SK-N-SH (cell line): Measurements from ENCODE around the gene ADIG. TPM values are rescaled to one million over a fixed set of nuclear protein-coding genes. Genes with fewer than 3 reads are reported as not detected.

ENCODE experiments used
- CTCF ChIA-PET: fragments of 300-600, 350-600 bp; formaldehyde crosslinking; extraction: SDS; loops from one replicate; lab custom pipeline; 2021; lab: Yijun Ruan, JAX
- POLR2A ChIA-PET: fragments of 350-600 bp; sonication (Branson Sonifier 250); formaldehyde crosslinking; extraction: SDS; loops from one replicate; lab custom pipeline; 2020; ENCODE audit warnings: antibody characterized with exemption, inconsistent platforms; lab: Yijun Ruan, JAX
- DNase-seq: peaks from one replicate; pipeline ENCODE4 v3.0.0; 2012
- H2AFZ ChIP-seq: fragments of 200-600 bp; sonication (generic); 2 replicates; pipeline ENCODE4 v1.8.1; 2016; ENCODE audit warnings: antibody characterized with exemption, mild to moderate bottlenecking, low read depth
- H3F3A ChIP-seq: fragments of 200-600 bp; sonication (generic); replicated peaks from 2 replicates; pipeline ENCODE3; 2016; ENCODE audit warnings: antibody characterized with exemption, mild to moderate bottlenecking; ENCODE audit not compliant: insufficient read depth
- H3K27ac ChIP-seq, 2 experiments: fragments of 200-500 bp in 1 of 2; fragments of 200-600 bp in 1 of 2; sonication (Bioruptor generic) in 1 of 2; sonication (generic), shearing (Covaris generic) in 1 of 2; 2 replicates each; pipeline versions ENCODE4 v1.5.1 to v1.6.1; 2014 to 2016; ENCODE audit warnings: low read depth in 2 of 2, inconsistent platforms in 1 of 2, low read length in 1 of 2, mild to moderate bottlenecking in 1 of 2, mixed read lengths in 1 of 2
- H3K27me3 ChIP-seq: fragments of 200-600 bp; sonication (generic), shearing (Covaris generic); 2 replicates; pipeline ENCODE4 v1.6.1; 2016; ENCODE audit warnings: mixed run types; ENCODE audit not compliant: insufficient read depth
- H3K36me3 ChIP-seq, 2 experiments: fragments of 200-500 bp in 1 of 2; fragments of 200-600 bp in 1 of 2; sonication (Bioruptor generic) in 1 of 2; sonication (generic) in 1 of 2; replicated peaks in 1 of 2; 2 replicates each; pipeline versions ENCODE3 to v1.5.1; 2014 to 2016; ENCODE audit warnings: low read length in 1 of 2, mild to moderate bottlenecking in 1 of 2; ENCODE audit not compliant: insufficient read depth in 2 of 2, control insufficient read depth in 1 of 2
- H3K4me1 ChIP-seq, 2 experiments: fragments of 200-500 bp in 1 of 2; fragments of 200-600 bp in 1 of 2; sonication (Bioruptor generic) in 1 of 2; sonication (generic), shearing (Covaris generic) in 1 of 2; 2 replicates each; pipeline versions ENCODE4 v1.5.1 to v1.6.1; 2014 to 2016; ENCODE audit warnings: low read depth in 1 of 2, low read length in 1 of 2, mixed run types in 1 of 2; ENCODE audit not compliant: insufficient read depth in 2 of 2, control insufficient read depth in 1 of 2
- H3K4me2 ChIP-seq: fragments of 200-600 bp; sonication (generic), shearing (Covaris generic); 2 replicates; pipeline ENCODE4 v1.6.1; 2017; ENCODE audit warnings: mixed run types
- H3K4me3 ChIP-seq, 2 experiments: fragments of 200-500 bp in 1 of 2; fragments of 200-600 bp in 1 of 2; sonication (Bioruptor generic) in 1 of 2; sonication (generic), shearing (Covaris generic) in 1 of 2; 2 replicates each; pipeline versions ENCODE4 v1.5.1 to v1.8.1; 2014 to 2016; ENCODE audit warnings: low read depth in 2 of 2, inconsistent platforms in 1 of 2, low read length in 1 of 2, mild to moderate bottlenecking in 1 of 2, mixed read lengths in 1 of 2, moderate library complexity in 1 of 2
- H3K79me2 ChIP-seq: fragments of 200-600 bp; sonication (generic); 2 replicates; pipeline ENCODE4 v1.8.1; 2017; ENCODE audit warnings: mild to moderate bottlenecking; ENCODE audit not compliant: insufficient read depth
- H3K9ac ChIP-seq: fragments of 200-600 bp; sonication (generic); 2 replicates; pipeline ENCODE4 v1.6.1; 2017; ENCODE audit warnings: mixed run types
- H3K9me2 ChIP-seq: fragments of 200-600 bp; sonication (generic); 2 replicates; pipeline ENCODE4 v1.6.1; 2017; ENCODE audit warnings: mixed run types
- H3K9me3 ChIP-seq: fragments of 200-600 bp; sonication (generic); 2 replicates; pipeline ENCODE4 v1.6.1; 2017; ENCODE audit warnings: mixed run types, mild to moderate bottlenecking, moderate library complexity
- H4K20me1 ChIP-seq: fragments of 200-600 bp; sonication (generic); 2 replicates; pipeline ENCODE4 v1.6.1; 2017; ENCODE audit warnings: mild to moderate bottlenecking, mixed run types; ENCODE audit not compliant: insufficient read depth
- EP300 ChIP-seq, 2 experiments: IDR thresholded peaks; 2 replicates each; pipeline versions ENCODE4 v1.4.0 to v1.6.1; 2012; ENCODE audit warnings: borderline replicate concordance in 1 of 2, low read depth in 1 of 2, low read length in 1 of 2
- EZH2phosphoT487 ChIP-seq: fragments of 200-600 bp; sonication (generic); IDR thresholded peaks from 2 replicates; pipeline ENCODE4 v1.6.1; 2017; ENCODE audit warnings: low read depth, mixed run types, mild to moderate bottlenecking, antibody characterized with exemption, moderate library complexity, borderline replicate concordance
- FOXJ3 ChIP-seq: sonication (generic); formaldehyde crosslinking; IDR thresholded peaks from 2 replicates; pipeline ENCODE4 v1.5.1; 2020; ENCODE audit warnings: mild to moderate bottlenecking, missing genetic modification reagents
- FOXM1 ChIP-seq: IDR thresholded peaks from 2 replicates; pipeline ENCODE4 v1.4.0; 2012; ENCODE audit warnings: low read depth, mild to moderate bottlenecking
- MEF2A ChIP-seq: IDR thresholded peaks from 2 replicates; pipeline ENCODE4 v1.4.0; 2012; ENCODE audit warnings: low read depth, borderline replicate concordance
- MXI1 ChIP-seq: IDR thresholded peaks from 2 replicates; pipeline ENCODE4 v1.6.1; 2012; ENCODE audit warnings: mild to moderate bottlenecking, low read depth, low read length, improper control_type of control experiment
- NFIC ChIP-seq: IDR thresholded peaks from 2 replicates; pipeline ENCODE4 v1.4.0; 2012; ENCODE audit warnings: borderline replicate concordance
- POLR2AphosphoS5 ChIP-seq: IDR thresholded peaks from 2 replicates; pipeline ENCODE4 v1.6.1; 2012; ENCODE audit warnings: low read depth, low read length
- RAD21 ChIP-seq: IDR thresholded peaks from 2 replicates; pipeline ENCODE4 v1.6.1; 2012; ENCODE audit warnings: mild to moderate bottlenecking, low read length
- RXRA ChIP-seq: IDR thresholded peaks from 2 replicates; pipeline ENCODE4 v1.4.0; 2012; ENCODE audit warnings: low read depth, mild to moderate bottlenecking, borderline replicate concordance
- SMC3 ChIP-seq: IDR thresholded peaks from 2 replicates; pipeline ENCODE4 v1.6.1; 2012; ENCODE audit warnings: low read depth, low read length, improper control_type of control experiment
- TAF1 ChIP-seq: IDR thresholded peaks from 2 replicates; pipeline ENCODE4 v1.6.1; 2012; ENCODE audit warnings: low read depth, mild to moderate bottlenecking, low read length, moderate library complexity, borderline replicate concordance
- USF1 ChIP-seq: IDR thresholded peaks from 2 replicates; pipeline ENCODE4 v1.4.0; 2012; ENCODE audit warnings: low read depth, borderline replicate concordance
- USF2 ChIP-seq: fragments of 150-350 bp; IDR thresholded peaks from 2 replicates; pipeline ENCODE4 v1.6.1; 2017; ENCODE audit warnings: antibody characterized with exemption, low read length, low read depth, borderline replicate concordance
- WGBS: methylation state at CpG from one replicate; pipeline ENCODE4 v1.1.6; 2017; ENCODE audit warnings: low lambda C conversion rate; 5-methylcytosine and 5-hydroxymethylcytosine counted together
- polyA plus RNA-seq, 3 experiments: library from polyadenylated mRNA; depleted of rRNA; stranded (reverse); fragments of >200 nt; gene quantifications; 2 replicates each; pipeline ENCODE4 v1.2.3, GENCODE V29; 2012
- TF ChIP-seq, protein P1 (sequence below): fragments of 200-600 bp; sonication (generic); IDR thresholded peaks from 2 replicates; pipeline ENCODE4 v1.6.1; 2017; ENCODE audit warnings: antibody characterized with exemption, mild to moderate bottlenecking, moderate library complexity
- TF ChIP-seq, protein P2 (sequence below): IDR thresholded peaks from 2 replicates; pipeline ENCODE4 v1.4.0; 2012; ENCODE audit warnings: low read depth, borderline replicate concordance
- TF ChIP-seq, protein P3 (sequence below): IDR thresholded peaks from 2 replicates; pipeline ENCODE4; 2012

Gene ADIG
- polyA plus RNA-seq, 1 of the 3 experiments (the other 2 are of a cell fraction), result not detected

DNA sequence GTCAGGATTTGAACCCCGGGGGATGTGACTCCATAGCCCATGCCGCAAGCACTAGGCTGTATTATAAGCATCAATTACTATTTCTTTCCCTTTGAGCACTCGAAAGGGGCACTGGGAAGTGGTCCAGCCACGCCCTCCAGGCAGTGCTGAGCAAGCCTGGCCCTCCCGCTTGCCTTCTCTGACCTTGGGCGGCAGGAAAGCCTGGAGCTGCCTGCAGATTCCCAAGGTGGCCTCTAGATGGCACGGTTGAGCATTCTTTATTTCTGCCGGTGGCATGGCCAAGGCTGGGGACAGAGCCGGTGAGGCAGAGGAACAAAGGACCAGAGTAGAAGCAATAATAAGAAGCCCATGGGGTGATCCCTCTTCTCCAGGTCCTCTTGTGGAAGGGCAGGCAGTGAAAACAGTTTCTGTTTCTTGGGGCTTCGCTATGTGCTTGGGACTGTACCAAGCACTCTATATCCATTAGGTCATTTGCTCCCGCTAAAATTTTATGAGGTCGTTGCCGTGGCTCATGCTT is 52.6 kb downstream of the ADIG start:
- TF ChIP-seq, protein P1, sequence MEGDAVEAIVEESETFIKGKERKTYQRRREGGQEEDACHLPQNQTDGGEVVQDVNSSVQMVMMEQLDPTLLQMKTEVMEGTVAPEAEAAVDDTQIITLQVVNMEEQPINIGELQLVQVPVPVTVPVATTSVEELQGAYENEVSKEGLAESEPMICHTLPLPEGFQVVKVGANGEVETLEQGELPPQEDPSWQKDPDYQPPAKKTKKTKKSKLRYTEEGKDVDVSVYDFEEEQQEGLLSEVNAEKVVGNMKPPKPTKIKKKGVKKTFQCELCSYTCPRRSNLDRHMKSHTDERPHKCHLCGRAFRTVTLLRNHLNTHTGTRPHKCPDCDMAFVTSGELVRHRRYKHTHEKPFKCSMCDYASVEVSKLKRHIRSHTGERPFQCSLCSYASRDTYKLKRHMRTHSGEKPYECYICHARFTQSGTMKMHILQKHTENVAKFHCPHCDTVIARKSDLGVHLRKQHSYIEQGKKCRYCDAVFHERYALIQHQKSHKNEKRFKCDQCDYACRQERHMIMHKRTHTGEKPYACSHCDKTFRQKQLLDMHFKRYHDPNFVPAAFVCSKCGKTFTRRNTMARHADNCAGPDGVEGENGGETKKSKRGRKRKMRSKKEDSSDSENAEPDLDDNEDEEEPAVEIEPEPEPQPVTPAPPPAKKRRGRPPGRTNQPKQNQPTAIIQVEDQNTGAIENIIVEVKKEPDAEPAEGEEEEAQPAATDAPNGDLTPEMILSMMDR, result peak; percentile 78
- peak; percentile 21; the same call in 1 of the 2 replicates for TF ChIP-seq MXI1
- TF ChIP-seq SMC3, result peak; percentile 44; the same call in 1 of the 2 replicates
- TF ChIP-seq, protein P2, sequence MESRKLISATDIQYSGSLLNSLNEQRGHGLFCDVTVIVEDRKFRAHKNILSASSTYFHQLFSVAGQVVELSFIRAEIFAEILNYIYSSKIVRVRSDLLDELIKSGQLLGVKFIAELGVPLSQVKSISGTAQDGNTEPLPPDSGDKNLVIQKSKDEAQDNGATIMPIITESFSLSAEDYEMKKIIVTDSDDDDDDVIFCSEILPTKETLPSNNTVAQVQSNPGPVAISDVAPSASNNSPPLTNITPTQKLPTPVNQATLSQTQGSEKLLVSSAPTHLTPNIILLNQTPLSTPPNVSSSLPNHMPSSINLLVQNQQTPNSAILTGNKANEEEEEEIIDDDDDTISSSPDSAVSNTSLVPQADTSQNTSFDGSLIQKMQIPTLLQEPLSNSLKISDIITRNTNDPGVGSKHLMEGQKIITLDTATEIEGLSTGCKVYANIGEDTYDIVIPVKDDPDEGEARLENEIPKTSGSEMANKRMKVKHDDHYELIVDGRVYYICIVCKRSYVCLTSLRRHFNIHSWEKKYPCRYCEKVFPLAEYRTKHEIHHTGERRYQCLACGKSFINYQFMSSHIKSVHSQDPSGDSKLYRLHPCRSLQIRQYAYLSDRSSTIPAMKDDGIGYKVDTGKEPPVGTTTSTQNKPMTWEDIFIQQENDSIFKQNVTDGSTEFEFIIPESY, result no peak
- no peak for TF ChIP-seq RXRA
- TF ChIP-seq, protein P3, sequence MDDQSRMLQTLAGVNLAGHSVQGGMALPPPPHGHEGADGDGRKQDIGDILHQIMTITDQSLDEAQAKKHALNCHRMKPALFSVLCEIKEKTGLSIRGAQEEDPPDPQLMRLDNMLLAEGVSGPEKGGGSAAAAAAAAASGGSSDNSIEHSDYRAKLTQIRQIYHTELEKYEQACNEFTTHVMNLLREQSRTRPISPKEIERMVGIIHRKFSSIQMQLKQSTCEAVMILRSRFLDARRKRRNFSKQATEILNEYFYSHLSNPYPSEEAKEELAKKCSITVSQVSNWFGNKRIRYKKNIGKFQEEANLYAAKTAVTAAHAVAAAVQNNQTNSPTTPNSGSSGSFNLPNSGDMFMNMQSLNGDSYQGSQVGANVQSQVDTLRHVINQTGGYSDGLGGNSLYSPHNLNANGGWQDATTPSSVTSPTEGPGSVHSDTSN, result no peak
- no peak for TF ChIP-seq TAF1
- no peak for TF ChIP-seq FOXJ3
- peak; percentile 67 for TF ChIP-seq RAD21
- no peak for TF ChIP-seq EZH2phosphoT487
- TF ChIP-seq FOXM1, result no peak
- H3K4me1 ChIP-seq, result no peaks in the 10 kb centered on the region
- no peaks in the 10 kb centered on the region for H4K20me1 ChIP-seq
- H3K4me2 ChIP-seq, result no peak overlapping the region
- no peak overlapping the region for H2AFZ ChIP-seq
- H3K27me3 ChIP-seq, result no peaks in the 10 kb centered on the region
- H3K36me3 ChIP-seq, result no peaks in the 10 kb centered on the region
- no peaks in the 10 kb centered on the region for H3K9me2 ChIP-seq
- H3K9ac ChIP-seq, result no peak overlapping the region
- H3K27ac ChIP-seq, result no peak overlapping the region
- no peaks in the 10 kb centered on the region for H3K79me2 ChIP-seq
- no peaks in the 10 kb centered on the region for H3F3A ChIP-seq
- CTCF ChIA-PET, result interaction anchor here (0.5 to 22.0 kb wide), 19 partner anchors 9 to 262 kb away, joined by 3 to 510 read pairs (median 5); partner anchors contain the start of gene SLC32A1
- no peak overlapping the region; a peak in 1 of 4 replicates for H3K4me3 ChIP-seq
- WGBS, result 40% methylated on average over 10 of the region's 13 CpGs
- peak; percentile 86 for DNase-seq
- no peaks in the 10 kb centered on the region for H3K9me3 ChIP-seq
- POLR2A ChIA-PET, result no interaction called here

DNA sequence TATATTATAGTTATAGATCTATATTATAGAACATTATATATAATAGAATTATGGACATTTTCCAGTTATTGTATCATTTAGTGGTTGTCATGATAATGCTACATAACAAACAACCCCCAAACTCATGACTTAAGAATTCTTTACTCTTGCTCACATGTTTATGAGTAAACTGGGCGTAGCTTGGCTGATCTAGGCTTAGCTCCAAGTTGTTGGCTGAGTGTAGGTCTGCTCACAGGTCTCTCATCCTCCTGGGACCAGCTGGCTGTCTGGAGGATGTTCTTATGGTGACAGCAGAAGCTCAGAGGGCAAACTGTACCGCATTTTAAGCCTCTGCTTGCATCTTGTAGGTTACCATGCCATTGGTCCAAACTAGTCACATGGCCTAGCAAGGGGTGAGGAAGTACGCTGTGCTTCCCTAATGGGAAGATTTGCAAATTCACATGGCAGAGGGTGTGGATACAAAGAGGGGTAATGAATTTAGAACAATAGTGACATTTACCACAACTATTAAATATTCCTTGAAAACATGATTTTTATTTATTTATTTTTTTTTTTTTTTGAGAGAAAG is 54.8 kb downstream of the ADIG start:
- no peaks in the 10 kb centered on the region for H3K27me3 ChIP-seq
- no peaks in the 10 kb centered on the region for H4K20me1 ChIP-seq
- no peak overlapping the region for H3K9ac ChIP-seq
- CTCF ChIA-PET, result interaction anchor here (2.2 to 22.0 kb wide), 4 partner anchors 10 to 414 kb away, joined by 7 to 510 read pairs (median 50); partner anchors contain the start of gene SLC32A1
- WGBS, result 61% methylated on average over 3 of the region's 3 CpGs
- no peak overlapping the region for H3K4me3 ChIP-seq
- no peaks in the 10 kb centered on the region for H3K9me3 ChIP-seq
- H3K4me1 ChIP-seq, result no peaks in the 10 kb centered on the region
- POLR2A ChIA-PET, result no interaction called here
- no peaks in the 10 kb centered on the region for H3F3A ChIP-seq
- DNase-seq, result no peak
- no peak overlapping the region for H3K27ac ChIP-seq
- H3K4me2 ChIP-seq, result no peak overlapping the region
- H3K9me2 ChIP-seq, result no peaks in the 10 kb centered on the region
- H2AFZ ChIP-seq, result no peak overlapping the region
- H3K36me3 ChIP-seq, result no peaks in the 10 kb centered on the region
- no peaks in the 10 kb centered on the region for H3K79me2 ChIP-seq
- TF ChIP-seq NFIC, result no peak
- TF ChIP-seq, protein P1, result no peak
- TF ChIP-seq MEF2A, result no peak
- no peak for TF ChIP-seq RAD21
- TF ChIP-seq EP300 (IDR thresholded peaks at IDR 0.05; ENCODE audit: borderline replicate concordance in 1 of 2, low read depth in 1 of 2, low read length in 1 of 2), result no peak
- TF ChIP-seq USF2, result no peak
- TF ChIP-seq POLR2AphosphoS5, result no peak
- TF ChIP-seq USF1, result no peak
